COLO668 (cell line): ENCODE data around the gene PCNA.
A peak's percentile ranks its signal among the peaks of the same experiment; 100 is the strongest.

Experiments
- DNase-seq: peaks from one replicate; lab custom pipeline; 2025; ENCODE audit not compliant: unreplicated experiment; lab: John Stamatoyannopoulos, UW

Gene PCNA

GRCh38 chr20:5067877-5068645 lies 51.7 kb downstream of the PCNA start:
- no peak for DNase-seq

- DNase-seq = peak; percentile 18
Observed at GRCh38 chr20:5065879-5066383, 53.8 kb downstream of the PCNA start.

- no peak for DNase-seq
Observed at GRCh38 chr20:5065166-5065878, 54.4 kb downstream of the PCNA start.
